ENCODE data around the gene LITAFD.
"Not testable (repeated sequence)": the region's sequence is repeated elsewhere in the genome, so short reads cannot be mapped to it uniquely, and the experiment has no call there.

LITAFD gene

DNA sequence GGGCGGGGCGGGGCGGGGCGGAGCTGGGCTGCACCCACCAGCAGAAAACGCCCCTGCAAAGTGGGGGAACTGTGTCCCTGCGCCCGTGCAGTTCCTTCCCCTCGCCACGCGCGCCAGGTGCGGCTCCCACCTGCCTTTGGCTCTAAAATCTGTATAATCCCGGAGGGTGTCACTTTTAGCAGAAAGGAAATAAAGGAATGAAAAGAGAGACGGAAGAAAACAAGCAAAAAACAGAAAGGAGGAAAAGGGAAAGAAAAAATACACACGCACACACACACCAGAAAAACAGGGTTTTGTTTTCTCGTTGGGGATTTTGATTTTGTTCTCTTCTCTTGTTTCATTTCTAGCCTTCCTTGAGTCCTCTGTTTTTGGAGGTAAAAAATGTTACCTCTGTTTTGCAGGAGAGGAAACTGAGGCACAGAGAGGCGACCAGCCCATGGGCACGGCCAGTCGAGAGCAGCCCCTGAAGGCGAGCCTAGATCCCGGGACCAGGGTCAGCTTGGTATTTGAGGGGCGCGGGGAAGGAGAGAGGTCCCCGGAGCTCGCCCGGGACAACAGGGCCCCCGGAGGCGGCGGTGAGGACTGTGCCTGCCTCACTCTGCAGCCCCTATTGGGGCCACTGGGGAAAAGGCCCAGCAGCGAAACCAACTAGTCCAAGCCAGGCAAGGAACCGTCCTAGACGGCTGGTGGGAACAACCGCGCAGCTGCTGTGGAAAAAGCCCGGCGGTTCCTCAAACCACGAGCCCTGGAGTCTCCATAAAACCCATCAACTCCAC is 12.8 kb upstream of the LITAFD start:
- H3K27ac Mint-ChIP-seq (ENCODE audit: low read depth): peak overlapping the region; percentile 83
- peak overlapping the region; percentile 98 for H3K4me3 Mint-ChIP-seq
- peak; percentile 50 for ATAC-seq (replicated peaks; ENCODE audit: extremely low read depth, poor library complexity, severe bottlenecking)
- no peaks in the 10 kb centered on the region for H3K9me3 Mint-ChIP-seq
- H3K36me3 Mint-ChIP-seq (ENCODE audit: insufficient read depth): peaks cover 11% of the 10 kb centered on the region
- no peak for DNase-seq (ENCODE audit: low spot score in 2 of 2)
- peaks cover 45% of the 10 kb centered on the region for H3K4me1 Mint-ChIP-seq
- H3K27me3 Mint-ChIP-seq: no peaks in the 10 kb centered on the region

DNA sequence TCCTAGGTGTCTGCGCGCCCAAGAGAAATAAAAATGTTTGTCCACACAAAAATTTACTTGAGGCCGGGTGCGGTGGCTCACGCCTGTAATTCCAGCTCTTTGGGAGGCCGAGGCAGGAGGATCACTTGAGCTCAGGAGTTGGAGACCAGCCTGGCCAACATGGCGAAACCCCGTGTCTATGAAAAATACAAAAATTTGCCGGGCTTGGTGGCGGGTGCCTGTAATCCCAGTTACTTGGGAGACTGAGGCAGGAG is 12.2 kb upstream of the LITAFD start:
- Mint-ChIP-seq H3K4me1 (peaks cover 40% of the 10 kb centered on the region), H3K36me3 (ENCODE audit: insufficient read depth) (peaks cover 11% of the 10 kb centered on the region)
- not testable (repeated sequence) for DNase-seq (ENCODE audit: low spot score in 2 of 2); H3K4me3 Mint-ChIP-seq; ATAC-seq (replicated peaks; ENCODE audit: extremely low read depth, poor library complexity, severe bottlenecking); H3K27ac Mint-ChIP-seq (ENCODE audit: low read depth); H3K27me3 Mint-ChIP-seq; H3K9me3 Mint-ChIP-seq

DNA sequence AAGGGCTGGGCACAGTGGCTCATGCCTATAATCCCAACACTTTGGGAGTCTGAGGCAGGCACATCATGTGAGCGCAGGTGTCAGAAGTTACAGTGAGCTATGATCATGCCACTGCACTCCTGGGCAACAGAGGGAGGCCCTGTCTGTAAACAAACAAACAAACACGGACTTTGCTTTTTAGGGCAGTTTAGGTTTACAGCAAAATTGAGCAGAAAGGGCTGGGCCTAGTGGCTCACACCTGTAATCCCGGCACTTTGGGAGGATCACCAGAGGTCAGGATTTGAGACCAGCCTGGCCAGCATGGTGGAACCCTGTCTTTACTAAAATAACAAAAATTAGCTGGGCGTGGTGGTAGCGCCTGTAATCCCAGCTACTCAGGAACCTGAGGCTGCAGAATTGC is 10.1 kb upstream of the LITAFD start:
- no peaks in the 10 kb centered on the region for H3K9me3 Mint-ChIP-seq

DNA sequence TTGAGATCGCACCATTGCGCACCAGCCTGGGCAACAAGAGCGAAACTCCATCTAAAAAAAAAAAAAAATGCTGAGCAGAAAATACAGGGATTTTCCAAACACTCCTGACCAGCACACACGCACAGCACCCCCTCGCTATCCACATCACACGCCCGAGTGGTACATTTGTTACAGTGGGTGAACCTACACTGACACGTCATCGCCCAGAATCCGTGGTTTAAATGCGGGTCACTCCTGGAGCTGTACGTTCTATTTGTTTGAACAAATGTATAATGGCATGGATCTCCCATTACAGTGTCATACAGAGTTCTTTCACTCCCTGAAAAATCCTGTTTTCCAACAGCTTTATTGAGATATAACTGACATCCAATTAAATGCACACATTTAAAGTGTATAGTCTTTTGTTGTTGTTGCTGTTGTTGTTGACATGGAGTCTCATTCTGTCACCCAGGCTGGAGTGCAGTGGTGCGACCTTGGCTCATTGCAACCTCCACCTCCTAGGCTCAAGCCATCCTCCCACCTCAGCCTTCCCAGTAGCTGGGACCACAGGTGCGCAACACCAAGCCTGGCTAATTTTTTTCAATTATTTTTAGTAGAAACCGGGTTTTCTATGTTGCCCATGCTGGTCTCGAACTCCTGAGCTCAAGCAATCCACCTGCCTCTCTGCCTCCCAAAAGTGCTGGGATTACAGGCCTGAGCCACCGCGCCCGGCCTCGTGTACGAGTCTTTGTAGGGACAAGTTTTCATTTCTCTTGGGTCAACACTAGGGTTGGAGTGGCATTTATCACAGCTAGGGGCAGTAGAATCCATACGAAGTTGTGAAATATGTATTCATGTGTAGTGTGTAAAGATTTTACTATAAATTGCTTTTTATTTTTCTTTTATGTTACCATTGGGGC is 8.9 kb upstream of the LITAFD start:
- Mint-ChIP-seq H3K27me3 (no peaks in the 10 kb centered on the region), H3K4me3 (no peak overlapping the region), H3K9me3 (no peaks in the 10 kb centered on the region), H3K27ac (ENCODE audit: low read depth) (no peak overlapping the region), H3K4me1 (peaks cover 20% of the 10 kb centered on the region), H3K36me3 (ENCODE audit: insufficient read depth) (peaks cover 3% of the 10 kb centered on the region)
- no peak for ATAC-seq (replicated peaks; ENCODE audit: extremely low read depth, poor library complexity, severe bottlenecking)
- DNase-seq (ENCODE audit: low spot score in 2 of 2): no peak

More for the DNA sequence above, 10.1 kb upstream of the LITAFD start:
- no peak for ATAC-seq (replicated peaks; ENCODE audit: extremely low read depth, poor library complexity, severe bottlenecking)
- H3K27me3 Mint-ChIP-seq: no peaks in the 10 kb centered on the region
- peaks cover 10% of the 10 kb centered on the region for H3K36me3 Mint-ChIP-seq (ENCODE audit: insufficient read depth)
- H3K4me1 Mint-ChIP-seq: peaks cover 25% of the 10 kb centered on the region
- no peak overlapping the region for H3K27ac Mint-ChIP-seq (ENCODE audit: low read depth)
- DNase-seq (ENCODE audit: low spot score in 2 of 2): no peak
- no peak overlapping the region for H3K4me3 Mint-ChIP-seq

DNA sequence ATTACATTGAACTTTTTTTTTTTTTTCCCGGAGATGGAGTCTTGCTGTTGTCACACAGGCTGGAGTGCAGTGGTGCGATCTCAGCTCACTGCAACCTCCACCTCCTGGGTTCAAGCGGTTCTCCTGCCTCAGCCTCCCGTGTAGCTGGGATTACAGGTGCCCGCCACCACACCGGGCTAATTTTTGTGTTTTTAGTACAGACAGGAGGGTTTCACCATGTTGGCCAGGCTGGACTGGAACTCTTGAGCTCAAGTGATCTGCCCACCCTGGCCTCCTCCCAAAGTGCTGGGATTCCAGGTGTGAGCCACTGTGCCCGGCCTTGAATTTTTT is 8.3 kb upstream of the LITAFD start:
- H3K9me3 Mint-ChIP-seq; DNase-seq (ENCODE audit: low spot score in 2 of 2); H3K4me3 Mint-ChIP-seq; H3K27me3 Mint-ChIP-seq; H3K36me3 Mint-ChIP-seq (ENCODE audit: insufficient read depth); ATAC-seq (replicated peaks; ENCODE audit: extremely low read depth, poor library complexity, severe bottlenecking); H3K27ac Mint-ChIP-seq (ENCODE audit: low read depth): not testable (repeated sequence)
- H3K4me1 Mint-ChIP-seq: peaks cover 25% of the 10 kb centered on the region

DNA sequence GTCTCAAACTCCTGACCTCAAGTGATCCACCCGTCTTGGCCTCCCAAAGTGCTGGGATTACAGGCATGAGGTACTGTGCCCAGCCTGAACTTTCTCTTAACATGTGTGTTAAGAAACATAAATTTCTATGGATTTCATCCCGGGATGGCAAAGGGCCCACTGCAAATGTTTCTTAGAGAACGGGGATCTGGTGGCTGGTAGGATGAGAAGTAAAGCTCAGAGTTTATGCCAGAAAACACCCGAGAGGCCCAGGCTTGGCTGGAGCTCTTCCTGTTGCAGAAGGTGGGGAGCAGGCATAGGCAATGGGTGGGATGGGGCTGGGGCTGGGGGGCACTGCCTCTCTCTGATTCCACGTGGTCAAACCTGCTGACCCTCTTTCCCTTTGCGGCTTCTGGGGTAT is 7.8 kb upstream of the LITAFD start:
- ATAC-seq (replicated peaks; ENCODE audit: extremely low read depth, poor library complexity, severe bottlenecking): no peak
- Mint-ChIP-seq H3K9me3 (no peaks in the 10 kb centered on the region), H3K27me3 (no peaks in the 10 kb centered on the region), H3K36me3 (ENCODE audit: insufficient read depth) (peaks cover 3% of the 10 kb centered on the region), H3K4me1 (peaks cover 20% of the 10 kb centered on the region), H3K4me3 (no peak overlapping the region), H3K27ac (ENCODE audit: low read depth) (no peak overlapping the region)
- DNase-seq (ENCODE audit: low spot score in 2 of 2): no peak

DNA sequence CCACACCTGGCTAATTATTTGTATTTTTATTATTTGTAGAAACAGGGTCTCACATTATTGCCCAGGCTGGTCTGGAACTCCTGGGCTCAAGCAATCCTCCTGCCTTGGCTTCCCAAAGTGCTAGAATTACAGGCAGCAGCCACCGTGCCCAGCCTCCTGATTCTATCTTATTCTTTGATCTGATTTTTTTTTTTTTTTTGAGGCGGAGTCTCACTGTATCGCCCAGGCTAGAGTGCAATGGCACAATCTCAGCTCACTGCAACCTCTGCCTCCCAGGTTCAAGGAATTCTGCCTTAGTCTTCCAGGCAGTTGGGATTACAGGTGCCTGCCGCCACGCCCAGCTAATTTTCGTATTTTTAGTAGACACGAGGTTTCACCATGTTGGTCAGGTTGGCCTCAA is 6.8 kb upstream of the LITAFD start:
- not testable (repeated sequence) for H3K9me3 Mint-ChIP-seq; H3K4me3 Mint-ChIP-seq; DNase-seq (ENCODE audit: low spot score in 2 of 2); H3K36me3 Mint-ChIP-seq (ENCODE audit: insufficient read depth); ATAC-seq (replicated peaks; ENCODE audit: extremely low read depth, poor library complexity, severe bottlenecking); H3K27me3 Mint-ChIP-seq; H3K27ac Mint-ChIP-seq (ENCODE audit: low read depth)
- peaks cover 18% of the 10 kb centered on the region for H3K4me1 Mint-ChIP-seq

DNA sequence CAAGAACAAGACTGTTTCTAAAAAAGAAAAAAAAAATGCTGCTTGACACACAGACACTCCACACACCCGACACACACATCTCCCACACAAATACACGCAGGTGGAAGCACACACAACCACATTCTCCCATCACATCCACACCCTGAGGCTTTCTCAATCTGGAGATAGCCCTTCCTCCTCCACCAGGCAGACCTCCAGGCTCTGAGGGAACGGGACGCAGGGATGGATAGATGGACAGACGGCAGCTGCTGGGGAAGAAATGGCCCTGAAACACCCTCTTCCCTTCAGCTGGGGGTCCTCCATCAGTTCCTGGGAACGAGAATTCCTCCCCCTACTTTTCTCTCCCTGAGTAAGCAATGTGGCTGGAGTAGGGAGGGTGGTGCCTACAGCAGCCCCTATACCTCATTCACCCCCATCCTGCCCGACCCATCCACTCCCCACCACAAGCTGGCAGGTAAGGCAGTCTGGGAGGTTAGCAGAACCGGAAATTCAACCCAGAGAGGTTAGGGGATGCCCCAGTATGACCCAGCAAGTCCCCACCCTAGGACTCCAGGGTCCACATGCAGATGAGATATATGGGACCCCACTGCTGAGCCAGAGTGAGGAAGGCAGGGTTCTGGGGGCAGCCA is 4.1 kb upstream of the LITAFD start:
- no peaks in the 10 kb centered on the region for H3K27me3 Mint-ChIP-seq
- no peak overlapping the region for H3K27ac Mint-ChIP-seq (ENCODE audit: low read depth)
- no peak overlapping the region for H3K4me3 Mint-ChIP-seq
- ATAC-seq (replicated peaks; ENCODE audit: extremely low read depth, poor library complexity, severe bottlenecking): peak; percentile 14
- no peak for DNase-seq (ENCODE audit: low spot score in 2 of 2)
- no peaks in the 10 kb centered on the region for H3K9me3 Mint-ChIP-seq
- H3K36me3 Mint-ChIP-seq (ENCODE audit: insufficient read depth): peaks cover 3% of the 10 kb centered on the region
- peaks cover 12% of the 10 kb centered on the region for H3K4me1 Mint-ChIP-seq

DNA sequence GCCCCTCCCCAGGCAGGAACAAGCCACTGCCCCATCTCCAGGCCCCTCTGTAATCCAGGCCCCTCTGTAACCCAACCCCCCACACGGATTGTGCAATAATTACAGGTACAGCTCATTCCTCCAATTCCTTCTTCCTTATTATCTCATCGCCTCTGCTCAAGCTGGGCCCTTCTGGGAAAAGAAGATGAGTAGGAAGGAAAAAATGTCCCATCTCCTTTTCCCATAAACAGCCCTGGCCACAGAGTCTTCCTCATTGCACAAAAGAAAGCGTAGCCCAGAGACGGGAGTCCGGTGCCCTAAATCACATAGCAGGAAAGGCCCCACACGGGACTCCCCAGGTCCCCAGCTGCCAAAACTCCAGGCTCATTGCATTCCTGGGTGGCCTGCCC is 3.6 kb upstream of the LITAFD start:
- no peak overlapping the region for H3K27ac Mint-ChIP-seq (ENCODE audit: low read depth)
- peaks cover 12% of the 10 kb centered on the region for H3K4me1 Mint-ChIP-seq
- H3K36me3 Mint-ChIP-seq (ENCODE audit: insufficient read depth): peaks cover 3% of the 10 kb centered on the region
- no peak for ATAC-seq (replicated peaks; ENCODE audit: extremely low read depth, poor library complexity, severe bottlenecking)
- no peaks in the 10 kb centered on the region for H3K9me3 Mint-ChIP-seq
- no peak for DNase-seq (ENCODE audit: low spot score in 2 of 2)
- no peaks in the 10 kb centered on the region for H3K27me3 Mint-ChIP-seq
- H3K4me3 Mint-ChIP-seq: no peak overlapping the region

DNA sequence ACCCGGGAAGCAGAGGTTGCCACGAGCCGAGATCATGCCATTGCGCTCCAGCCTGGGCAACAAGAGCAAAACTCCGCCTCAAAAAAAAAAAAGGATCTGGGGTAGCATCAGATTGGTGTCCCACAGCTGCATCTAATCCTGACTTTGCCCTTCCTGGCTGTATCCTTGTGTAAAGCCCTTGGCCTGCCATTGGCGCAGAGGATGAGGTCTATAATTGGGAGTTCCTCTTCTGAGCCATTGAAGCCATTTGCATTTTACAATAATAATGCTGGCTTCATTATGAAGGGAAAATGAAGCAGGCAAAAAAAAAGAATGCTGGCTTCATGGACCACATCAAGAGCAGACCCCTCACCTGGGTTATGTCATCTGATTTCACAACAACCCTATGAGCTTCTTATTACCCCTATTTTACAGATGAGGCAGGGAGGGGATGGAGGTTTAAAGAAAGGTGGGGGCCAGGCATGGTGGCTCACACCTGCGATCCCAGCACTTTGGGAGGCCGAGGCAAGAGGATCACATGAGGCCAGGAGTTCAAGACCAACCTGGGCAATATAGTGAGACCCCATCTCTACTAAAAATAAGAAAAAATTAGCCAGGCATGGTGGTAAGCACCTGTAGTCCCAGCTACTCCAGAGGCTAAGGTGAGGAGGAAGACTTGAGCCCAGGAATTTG is 1.2 kb upstream of the LITAFD start:
- ATAC-seq (replicated peaks; ENCODE audit: extremely low read depth, poor library complexity, severe bottlenecking) (no peak), DNase-seq (ENCODE audit: low spot score in 2 of 2) (no peak)
- H3K4me3 Mint-ChIP-seq: no peak overlapping the region
- H3K27me3 Mint-ChIP-seq: peaks cover 11% of the 10 kb centered on the region
- peaks cover 4% of the 10 kb centered on the region for H3K36me3 Mint-ChIP-seq (ENCODE audit: insufficient read depth)
- H3K4me1 Mint-ChIP-seq: peaks cover 19% of the 10 kb centered on the region
- H3K27ac Mint-ChIP-seq (ENCODE audit: low read depth): no peak overlapping the region
- H3K9me3 Mint-ChIP-seq: no peaks in the 10 kb centered on the region

DNA sequence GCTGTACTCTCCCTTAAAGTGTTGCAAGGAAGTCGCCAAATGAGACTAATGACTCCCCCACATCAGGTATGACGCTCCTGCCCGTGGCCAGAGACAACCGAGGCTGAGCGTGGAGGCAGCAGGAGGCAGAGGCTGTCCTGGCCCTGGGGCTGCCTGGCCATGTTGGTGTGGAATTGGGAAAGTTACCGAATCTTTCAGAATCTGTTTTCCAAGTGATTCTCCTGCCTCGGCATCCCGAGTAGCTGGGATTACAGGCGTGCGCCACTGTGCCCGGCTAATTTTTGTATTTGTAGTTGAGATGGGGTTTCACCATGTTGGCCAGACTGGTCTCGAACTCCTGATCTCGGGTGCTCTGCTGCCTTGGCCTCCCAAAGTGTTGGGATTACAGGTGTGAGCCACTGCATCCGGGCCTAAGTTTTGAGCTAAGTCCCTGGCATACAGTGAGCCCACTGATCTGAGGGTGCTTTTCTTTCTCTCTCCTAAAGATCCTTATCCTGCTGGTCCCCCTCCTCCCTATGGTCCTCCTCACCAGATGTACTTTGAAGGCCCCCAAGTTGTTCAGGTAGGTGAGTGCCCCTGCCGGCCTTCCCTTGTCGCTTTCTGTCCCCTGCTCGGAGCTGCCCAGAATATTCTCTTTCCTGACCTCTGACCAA is 700 bp downstream of the LITAFD start:
- H3K4me1 Mint-ChIP-seq: peaks cover 19% of the 10 kb centered on the region
- no peak overlapping the region for H3K27ac Mint-ChIP-seq (ENCODE audit: low read depth)
- peaks cover 4% of the 10 kb centered on the region for H3K36me3 Mint-ChIP-seq (ENCODE audit: insufficient read depth)
- DNase-seq (ENCODE audit: low spot score in 2 of 2) (no peak), ATAC-seq (replicated peaks; ENCODE audit: extremely low read depth, poor library complexity, severe bottlenecking) (no peak)
- H3K27me3 Mint-ChIP-seq: peaks cover 13% of the 10 kb centered on the region
- H3K4me3 Mint-ChIP-seq: no peak overlapping the region
- H3K9me3 Mint-ChIP-seq: no peaks in the 10 kb centered on the region
